Activated T-helper 2 cell treated with anti-CD3 and anti-CD28 coated beads, Interferon-gamma antibody, Interleukin-2, Interleukin-4, amounts not matched to agents 10 μg/mL and 5 μg/mL and 100 μg/mL, durations not matched to agents 14 hours and 24 hours and 36 hours (primary cell): ENCODE data around the gene WDR7. TPM values are rescaled to one million over a fixed set of nuclear protein-coding genes. Genes with fewer than 3 reads are reported as not detected.

Experiments
- DNase-seq: peaks from one replicate; pipeline ENCODE4 v3.0.0; 2021; ENCODE audit warnings: low spot score
- H3K27ac Mint-ChIP-seq: one replicate; pipeline ENCODE4 v1.8.0; 2021; ENCODE audit warnings: mixed read lengths
- H3K27me3 Mint-ChIP-seq: one replicate; pipeline ENCODE4 v1.8.0; 2021; ENCODE audit warnings: low read depth, mixed read lengths
- H3K36me3 Mint-ChIP-seq: one replicate; pipeline ENCODE4 v1.8.0; 2021; ENCODE audit warnings: low read depth, mixed read lengths
- H3K4me1 Mint-ChIP-seq: one replicate; pipeline ENCODE4 v1.8.0; 2021; ENCODE audit warnings: low read depth, mixed read lengths
- H3K4me3 Mint-ChIP-seq: one replicate; pipeline ENCODE4 v1.8.0; 2021; ENCODE audit warnings: low read depth, mild to moderate bottlenecking, moderate library complexity, mixed read lengths
- H3K9me3 Mint-ChIP-seq: one replicate; pipeline ENCODE4 v1.8.0; 2021; ENCODE audit warnings: mixed read lengths
- intact Hi-C: fragments of 100-400 bp; cut with micrococcal nuclease; formaldehyde crosslinking; loops from one replicate; pipeline ENCODE4 v1.15.1; 2023
- total RNA-seq: library from RNA; stranded (reverse); gene quantifications from 2 replicates; pipeline ENCODE4 v1.2.3, GENCODE V29; 2022

The WDR7 gene
- total RNA-seq, 1 donor from 2014 or later, result 27.1 TPM

DNA sequence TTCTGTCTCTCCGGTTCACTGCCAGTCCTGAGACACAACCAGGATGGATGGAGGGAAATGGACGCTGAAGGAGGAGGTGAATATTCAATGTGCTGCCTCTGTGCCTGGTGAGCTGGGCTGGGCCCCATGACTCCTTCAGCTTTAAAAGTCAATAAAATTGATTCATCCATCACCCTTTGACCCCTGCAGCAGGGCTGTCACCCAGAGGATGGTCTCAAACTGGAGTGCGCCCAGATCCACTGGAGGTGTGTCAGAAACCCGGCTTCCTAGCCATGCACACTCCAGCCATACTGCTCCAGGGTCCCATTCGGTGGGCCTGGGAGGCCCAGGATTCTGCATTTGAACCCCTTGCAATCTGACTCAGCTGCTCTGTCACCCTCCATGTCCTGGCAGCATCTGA lies 401.6 kb downstream of the WDR7 start:
- Mint-ChIP-seq H3K4me1 (no peaks in the 10 kb centered on the region), H3K27ac (no peak overlapping the region), H3K36me3 (no peaks in the 10 kb centered on the region), H3K27me3 (peaks cover 9% of the 10 kb centered on the region), H3K9me3 (peaks cover 6% of the 10 kb centered on the region), H3K4me3 (no peak overlapping the region)
- DNase-seq, result no peak
- intact Hi-C loops, result no loop called here

DNA sequence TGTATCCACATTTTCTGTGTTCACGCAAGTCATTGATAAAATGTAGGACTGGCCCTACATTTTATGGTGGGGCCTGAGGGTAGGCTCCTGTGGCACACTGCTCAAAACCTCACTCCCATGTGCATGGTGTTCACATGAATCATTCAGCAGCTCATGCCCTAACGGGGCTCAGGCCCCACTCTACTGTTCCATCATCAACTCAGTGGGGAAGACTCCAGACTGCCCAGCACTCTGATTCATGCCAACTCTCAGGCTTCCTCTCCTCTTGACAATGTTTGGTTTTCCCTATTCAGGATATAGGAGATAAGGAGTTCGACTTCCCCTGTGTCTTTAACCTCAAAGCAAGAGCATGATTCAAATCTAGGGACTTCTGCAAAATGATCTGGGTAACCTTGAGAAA lies 403.7 kb downstream of the WDR7 start:
- Mint-ChIP-seq H3K27ac (no peak overlapping the region), H3K27me3 (peaks cover 9% of the 10 kb centered on the region), H3K9me3 (peaks cover 6% of the 10 kb centered on the region), H3K36me3 (no peaks in the 10 kb centered on the region), H3K4me3 (no peak overlapping the region), H3K4me1 (peaks cover 1% of the 10 kb centered on the region)
- DNase-seq, result no peak
- intact Hi-C loops, result no loop called here

DNA sequence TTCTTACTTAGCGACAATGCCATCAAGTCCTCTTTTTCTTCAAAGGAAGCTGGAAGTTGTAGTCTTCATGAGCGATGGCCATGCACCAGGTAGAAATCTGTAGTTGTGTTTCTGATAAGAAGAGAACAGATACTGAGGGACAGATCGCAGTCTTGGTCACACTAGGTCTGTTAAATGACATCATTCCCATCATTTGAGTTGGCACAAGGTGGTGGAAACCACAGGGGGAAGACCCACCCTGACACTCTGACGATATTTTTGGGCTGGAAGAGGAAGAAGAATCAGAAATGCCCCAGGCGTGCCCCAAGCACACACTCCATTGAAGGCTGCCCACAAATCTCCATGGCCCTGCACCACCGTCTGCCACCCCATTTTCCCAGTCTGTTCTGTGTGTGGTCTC lies 406.7 kb downstream of the WDR7 start:
- peaks cover 6% of the 10 kb centered on the region for H3K9me3 Mint-ChIP-seq
- intact Hi-C loops, result no loop called here
- no peak for DNase-seq
- H3K27me3 Mint-ChIP-seq, result peaks cover 9% of the 10 kb centered on the region
- no peak overlapping the region for H3K4me3 Mint-ChIP-seq
- H3K4me1 Mint-ChIP-seq, result peaks cover 1% of the 10 kb centered on the region
- H3K36me3 Mint-ChIP-seq, result no peaks in the 10 kb centered on the region
- H3K27ac Mint-ChIP-seq, result no peak overlapping the region

DNA sequence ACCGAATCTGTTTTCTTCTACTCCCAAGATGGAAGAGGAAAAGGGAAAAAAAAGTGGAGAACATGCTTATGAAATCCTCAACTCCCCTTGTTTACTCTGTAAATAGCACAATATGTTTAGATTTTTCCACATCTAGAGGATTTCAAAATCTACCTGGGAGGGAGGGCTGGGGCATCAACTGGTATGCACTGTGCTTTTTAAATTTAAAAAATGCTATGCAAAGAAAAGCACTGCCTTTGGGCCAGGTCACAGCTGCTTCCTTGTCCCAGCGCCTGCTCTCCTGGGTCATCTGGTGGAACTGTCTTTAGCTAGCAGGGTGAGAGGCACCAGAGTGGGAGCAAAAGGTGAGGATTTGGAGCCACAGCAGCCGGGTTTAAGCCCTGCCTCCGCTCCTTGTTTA lies 407.6 kb downstream of the WDR7 start:
- intact Hi-C loops, result no loop called here
- no peak overlapping the region for H3K4me3 Mint-ChIP-seq
- H3K27me3 Mint-ChIP-seq, result peaks cover 9% of the 10 kb centered on the region
- peaks cover 1% of the 10 kb centered on the region for H3K4me1 Mint-ChIP-seq
- DNase-seq, result no peak
- no peak overlapping the region for H3K27ac Mint-ChIP-seq
- H3K9me3 Mint-ChIP-seq, result peaks cover 6% of the 10 kb centered on the region
- no peaks in the 10 kb centered on the region for H3K36me3 Mint-ChIP-seq

- H3K36me3 Mint-ChIP-seq, result no peaks in the 10 kb centered on the region
- H3K27me3 Mint-ChIP-seq, result peaks cover 9% of the 10 kb centered on the region
- no peak for DNase-seq
- H3K4me3 Mint-ChIP-seq, result no peak overlapping the region
- H3K4me1 Mint-ChIP-seq, result peaks cover 1% of the 10 kb centered on the region
- peaks cover 6% of the 10 kb centered on the region for H3K9me3 Mint-ChIP-seq
- no peak overlapping the region for H3K27ac Mint-ChIP-seq
- intact Hi-C loops, result no loop called here
Measured at GRCh38 chr18:57059366-57059765, 408.2 kb downstream of the WDR7 start.

GRCh38 chr18:57060814-57061213 lies 409.7 kb downstream of the WDR7 start:
- Mint-ChIP-seq H3K4me3 (no peak overlapping the region), H3K27ac (no peak overlapping the region), H3K9me3 (no peaks in the 10 kb centered on the region), H3K27me3 (peaks cover 1% of the 10 kb centered on the region), H3K4me1 (peaks cover 1% of the 10 kb centered on the region), H3K36me3 (no peaks in the 10 kb centered on the region)
- DNase-seq, result no peak
- intact Hi-C loops, result no loop called here

GRCh38 chr18:57062178-57062577 lies 411.0 kb downstream of the WDR7 start:
- H3K4me3 Mint-ChIP-seq, result no peak overlapping the region
- DNase-seq, result no peak
- intact Hi-C loops, result no loop called here
- no peaks in the 10 kb centered on the region for H3K36me3 Mint-ChIP-seq
- no peaks in the 10 kb centered on the region for H3K27me3 Mint-ChIP-seq
- peaks cover 1% of the 10 kb centered on the region for H3K4me1 Mint-ChIP-seq
- no peak overlapping the region for H3K27ac Mint-ChIP-seq
- H3K9me3 Mint-ChIP-seq, result no peaks in the 10 kb centered on the region

DNA sequence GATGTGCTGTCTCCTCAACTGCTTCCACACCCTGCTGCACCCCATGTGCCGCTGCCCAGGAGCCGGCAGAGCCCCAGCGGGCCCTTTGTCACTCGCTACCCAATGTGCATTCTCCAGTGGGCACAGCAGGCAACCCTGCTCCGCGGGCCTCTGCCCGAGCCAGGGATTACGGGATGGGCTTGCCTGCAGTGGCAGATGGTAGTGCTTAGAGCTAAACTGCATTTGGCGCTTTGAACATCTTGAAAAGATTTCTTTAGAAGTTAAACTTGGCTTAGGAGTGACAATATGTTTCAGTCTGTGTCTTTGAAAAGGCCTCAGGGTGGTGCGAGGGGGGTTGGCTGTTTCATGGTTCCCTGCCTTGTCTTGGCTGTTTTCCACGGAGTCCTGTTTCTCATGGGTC lies 411.7 kb downstream of the WDR7 start:
- H3K36me3 Mint-ChIP-seq, result no peaks in the 10 kb centered on the region
- DNase-seq, result no peak
- no peak overlapping the region for H3K4me3 Mint-ChIP-seq
- no peaks in the 10 kb centered on the region for H3K27me3 Mint-ChIP-seq
- H3K4me1 Mint-ChIP-seq, result peaks cover 1% of the 10 kb centered on the region
- H3K9me3 Mint-ChIP-seq, result no peaks in the 10 kb centered on the region
- H3K27ac Mint-ChIP-seq, result no peak overlapping the region
- intact Hi-C loops, result no loop called here

DNA sequence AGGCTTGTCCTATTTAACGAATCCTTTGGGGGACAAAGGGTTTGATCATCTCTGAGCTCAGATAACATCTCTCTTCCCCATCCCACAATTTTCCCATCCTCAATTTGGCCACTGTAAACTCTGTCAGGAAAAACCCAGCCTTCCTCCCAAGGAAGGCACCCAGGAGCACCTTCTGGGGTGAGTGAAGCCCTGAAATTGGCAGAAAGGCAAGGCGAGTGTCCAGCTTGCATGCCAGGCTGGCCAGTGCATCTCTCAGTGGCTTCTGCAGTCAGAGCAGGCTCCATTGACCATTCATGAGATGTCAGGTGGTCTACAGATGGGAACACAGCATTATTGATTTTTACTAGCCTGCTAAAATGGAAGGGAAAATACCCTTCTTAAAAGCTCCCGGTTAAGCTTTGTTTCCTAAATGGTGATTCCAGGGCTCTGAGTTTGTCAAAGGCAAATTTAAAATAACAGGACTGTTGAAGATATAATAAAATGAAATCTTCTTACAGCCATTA lies 412.5 kb downstream of the WDR7 start:
- no peak overlapping the region for H3K4me3 Mint-ChIP-seq
- intact Hi-C loops, result no loop called here
- no peak for DNase-seq
- H3K4me1 Mint-ChIP-seq, result no peaks in the 10 kb centered on the region
- H3K9me3 Mint-ChIP-seq, result no peaks in the 10 kb centered on the region
- H3K27me3 Mint-ChIP-seq, result no peaks in the 10 kb centered on the region
- H3K36me3 Mint-ChIP-seq, result no peaks in the 10 kb centered on the region
- no peak overlapping the region for H3K27ac Mint-ChIP-seq

- H3K27ac Mint-ChIP-seq, result no peak overlapping the region
- no peaks in the 10 kb centered on the region for H3K9me3 Mint-ChIP-seq
- H3K4me1 Mint-ChIP-seq, result peaks cover 22% of the 10 kb centered on the region
- no peak for DNase-seq
- no peaks in the 10 kb centered on the region for H3K36me3 Mint-ChIP-seq
- H3K27me3 Mint-ChIP-seq, result peaks cover 7% of the 10 kb centered on the region
- intact Hi-C loops, result no loop called here
- H3K4me3 Mint-ChIP-seq, result no peak overlapping the region
Measured at GRCh38 chr18:57073501-57074187, 422.5 kb downstream of the WDR7 start.

DNA sequence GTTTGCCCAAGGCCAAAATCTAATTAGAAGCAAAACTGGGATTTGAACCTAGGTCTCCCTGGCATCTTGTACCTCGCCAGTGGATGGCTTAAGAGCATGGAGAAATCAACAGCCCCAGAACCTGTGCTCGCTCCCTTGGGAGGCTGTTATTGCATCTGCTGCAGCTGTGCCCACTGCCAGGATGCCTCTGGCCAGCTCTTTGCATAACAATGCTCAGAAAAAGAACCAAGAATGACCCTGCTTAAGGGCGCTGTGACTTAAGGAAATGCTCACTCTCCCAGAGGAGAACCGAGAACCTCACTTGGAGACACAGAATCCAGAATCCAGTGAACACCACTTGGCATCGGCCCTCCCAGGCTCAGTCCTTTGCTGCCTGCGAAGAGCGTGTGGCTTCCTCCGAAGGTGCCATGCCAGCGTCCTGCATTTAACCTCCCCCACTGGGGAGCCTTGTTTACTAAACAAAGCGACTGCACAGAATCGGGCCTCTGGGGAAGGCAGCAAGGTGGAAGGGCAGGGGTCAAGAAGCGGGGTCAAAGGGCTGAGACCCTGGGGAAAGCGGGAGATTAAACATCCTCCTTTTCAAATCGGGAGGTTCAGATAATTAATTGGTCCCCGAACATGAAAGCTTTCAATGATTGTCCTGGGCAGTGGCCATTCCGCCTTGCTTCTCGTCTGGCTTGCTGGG lies 424.7 kb downstream of the WDR7 start:
- Mint-ChIP-seq H3K4me3 (no peak overlapping the region), H3K4me1 (peaks cover 35% of the 10 kb centered on the region)

GRCh38 chr18:57077005-57077765 lies 426.0 kb downstream of the WDR7 start:
- DNase-seq, result no peak
- no peaks in the 10 kb centered on the region for H3K36me3 Mint-ChIP-seq
- no peak overlapping the region for H3K27ac Mint-ChIP-seq
- peaks cover 35% of the 10 kb centered on the region for H3K4me1 Mint-ChIP-seq
- H3K4me3 Mint-ChIP-seq, result no peak overlapping the region
- H3K9me3 Mint-ChIP-seq, result no peaks in the 10 kb centered on the region
- peaks cover 4% of the 10 kb centered on the region for H3K27me3 Mint-ChIP-seq
- intact Hi-C loops, result no loop called here

More for the DNA sequence above, 424.7 kb downstream of the WDR7 start:
- H3K9me3 Mint-ChIP-seq, result no peaks in the 10 kb centered on the region
- intact Hi-C loops, result no loop called here
- H3K27ac Mint-ChIP-seq, result no peak overlapping the region
- no peak for DNase-seq
- H3K27me3 Mint-ChIP-seq, result peaks cover 5% of the 10 kb centered on the region
- no peaks in the 10 kb centered on the region for H3K36me3 Mint-ChIP-seq
